ENCODE results near the gene KCNH8. TPM values are rescaled to one million over a fixed set of nuclear protein-coding genes. Genes with fewer than 3 reads are reported as not detected.

KCNH8 gene
- total and polyA plus RNA-seq, 9 donors: 0.08 to 0.37 (median 0.12) TPM

- H3K9me3 ChIP-seq (replicated peaks; ENCODE audit: control insufficient read depth, low read depth, low read length): no peaks in the 10 kb centered on the region
- no peaks in the 10 kb centered on the region for H3K36me3 ChIP-seq (ENCODE audit: control insufficient read depth, insufficient read depth, low read length)
- 0% methylated on average over 1 of the region's 2 CpGs for WGBS (ENCODE audit: insufficient coverage)
Observed at GRCh38 chr3:19348500-19348899, 200.2 kb downstream of the KCNH8 start.

GRCh38 chr3:19348941-19349564, 200.7 kb downstream of the KCNH8 start:
- no CpG with 5 or more reads among the region's 5 CpGs for WGBS (ENCODE audit: insufficient coverage)

More at GRCh38 chr3:19348500-19348899, 200.2 kb downstream of the KCNH8 start:
- Histone ChIP-seq H3K27me3 (ENCODE audit: control insufficient read depth, insufficient read depth, low read length) (no peaks in the 10 kb centered on the region), H3K4me1 (ENCODE audit: control insufficient read depth, insufficient read depth, low read length) (no peaks in the 10 kb centered on the region), H3K4me3 (ENCODE audit: low read length) (no peak overlapping the region), H3K27ac (ENCODE audit: low read length) (no peak overlapping the region)
- DNase-seq: no peak

GRCh38 chr3:19357947-19358346, 209.6 kb downstream of the KCNH8 start:
- no peaks in the 10 kb centered on the region for H3K27me3 ChIP-seq (ENCODE audit: control insufficient read depth, insufficient read depth, low read length)
- no peaks in the 10 kb centered on the region for H3K4me1 ChIP-seq (ENCODE audit: control insufficient read depth, insufficient read depth, low read length)
- H3K9me3 ChIP-seq (replicated peaks; ENCODE audit: control insufficient read depth, low read depth, low read length): no peaks in the 10 kb centered on the region
- no peaks in the 10 kb centered on the region for H3K36me3 ChIP-seq (ENCODE audit: control insufficient read depth, insufficient read depth, low read length)
- no peak overlapping the region for H3K27ac ChIP-seq (ENCODE audit: low read length)
- DNase-seq: no peak
- 83% methylated on average over 1 of the region's 1 CpG for WGBS (ENCODE audit: insufficient coverage)
- H3K4me3 ChIP-seq (ENCODE audit: low read length): no peak overlapping the region

More at GRCh38 chr3:19348941-19349564, 200.7 kb downstream of the KCNH8 start:
- H3K27ac ChIP-seq (ENCODE audit: low read length): no peak overlapping the region
- H3K36me3 ChIP-seq (ENCODE audit: control insufficient read depth, insufficient read depth, low read length): no peaks in the 10 kb centered on the region
- no peaks in the 10 kb centered on the region for H3K27me3 ChIP-seq (ENCODE audit: control insufficient read depth, insufficient read depth, low read length)
- H3K9me3 ChIP-seq (replicated peaks; ENCODE audit: control insufficient read depth, low read depth, low read length): no peaks in the 10 kb centered on the region
- peak; percentile 4 for DNase-seq
- H3K4me1 ChIP-seq (ENCODE audit: control insufficient read depth, insufficient read depth, low read length): no peaks in the 10 kb centered on the region
- no peak overlapping the region for H3K4me3 ChIP-seq (ENCODE audit: low read length)

GRCh38 chr3:19363071-19363470, 214.8 kb downstream of the KCNH8 start:
- WGBS (ENCODE audit: insufficient coverage): 100% methylated on average over 1 of the region's 1 CpG
- Histone ChIP-seq H3K27ac (ENCODE audit: low read length) (no peak overlapping the region), H3K4me3 (ENCODE audit: low read length) (no peak overlapping the region), H3K4me1 (ENCODE audit: control insufficient read depth, insufficient read depth, low read length) (no peaks in the 10 kb centered on the region), H3K9me3 (replicated peaks; ENCODE audit: control insufficient read depth, low read depth, low read length) (no peaks in the 10 kb centered on the region), H3K27me3 (ENCODE audit: control insufficient read depth, insufficient read depth, low read length) (no peaks in the 10 kb centered on the region), H3K36me3 (ENCODE audit: control insufficient read depth, insufficient read depth, low read length) (no peaks in the 10 kb centered on the region)
- no peak for DNase-seq

- Histone ChIP-seq H3K4me1 (ENCODE audit: control insufficient read depth, insufficient read depth, low read length) (no peaks in the 10 kb centered on the region), H3K27ac (ENCODE audit: low read length) (no peak overlapping the region), H3K36me3 (ENCODE audit: control insufficient read depth, insufficient read depth, low read length) (no peaks in the 10 kb centered on the region), H3K4me3 (ENCODE audit: low read length) (no peak overlapping the region), H3K9me3 (replicated peaks; ENCODE audit: control insufficient read depth, low read depth, low read length) (no peaks in the 10 kb centered on the region), H3K27me3 (ENCODE audit: control insufficient read depth, insufficient read depth, low read length) (no peaks in the 10 kb centered on the region)
- WGBS (ENCODE audit: insufficient coverage): no CpG with 5 or more reads among the region's 8 CpGs
- no peak for DNase-seq
Observed at GRCh38 chr3:19364148-19364547, 215.8 kb downstream of the KCNH8 start.

- Histone ChIP-seq H3K27me3 (ENCODE audit: control insufficient read depth, insufficient read depth, low read length) (no peaks in the 10 kb centered on the region), H3K4me1 (ENCODE audit: control insufficient read depth, insufficient read depth, low read length) (no peaks in the 10 kb centered on the region), H3K9me3 (replicated peaks; ENCODE audit: control insufficient read depth, low read depth, low read length) (no peaks in the 10 kb centered on the region), H3K4me3 (ENCODE audit: low read length) (no peak overlapping the region), H3K27ac (ENCODE audit: low read length) (no peak overlapping the region), H3K36me3 (ENCODE audit: control insufficient read depth, insufficient read depth, low read length) (no peaks in the 10 kb centered on the region)
- no peak for DNase-seq
- no CpG with 5 or more reads among the region's 6 CpGs for WGBS (ENCODE audit: insufficient coverage)
Observed at GRCh38 chr3:19365471-19365870, 217.2 kb downstream of the KCNH8 start.

- Histone ChIP-seq H3K27ac (ENCODE audit: low read length) (no peak overlapping the region), H3K9me3 (replicated peaks; ENCODE audit: control insufficient read depth, low read depth, low read length) (no peaks in the 10 kb centered on the region), H3K4me3 (ENCODE audit: low read length) (no peak overlapping the region), H3K36me3 (ENCODE audit: control insufficient read depth, insufficient read depth, low read length) (no peaks in the 10 kb centered on the region), H3K4me1 (ENCODE audit: control insufficient read depth, insufficient read depth, low read length) (no peaks in the 10 kb centered on the region), H3K27me3 (ENCODE audit: control insufficient read depth, insufficient read depth, low read length) (no peaks in the 10 kb centered on the region)
- no peak for DNase-seq
- no CpG with 5 or more reads among the region's 3 CpGs for WGBS (ENCODE audit: insufficient coverage)
Observed at GRCh38 chr3:19384868-19385267, 236.6 kb downstream of the KCNH8 start.

- Histone ChIP-seq H3K4me1 (ENCODE audit: control insufficient read depth, insufficient read depth, low read length) (no peaks in the 10 kb centered on the region), H3K27me3 (ENCODE audit: control insufficient read depth, insufficient read depth, low read length) (no peaks in the 10 kb centered on the region), H3K27ac (ENCODE audit: low read length) (no peak overlapping the region), H3K9me3 (replicated peaks; ENCODE audit: control insufficient read depth, low read depth, low read length) (no peaks in the 10 kb centered on the region), H3K36me3 (ENCODE audit: control insufficient read depth, insufficient read depth, low read length) (no peaks in the 10 kb centered on the region), H3K4me3 (ENCODE audit: low read length) (no peak overlapping the region)
- no peak for DNase-seq
- WGBS (ENCODE audit: insufficient coverage): no CpG with 5 or more reads among the region's 3 CpGs
Observed at GRCh38 chr3:19392150-19392549, 243.8 kb downstream of the KCNH8 start.

- Histone ChIP-seq H3K36me3 (ENCODE audit: control insufficient read depth, insufficient read depth, low read length) (no peaks in the 10 kb centered on the region), H3K27ac (ENCODE audit: low read length) (no peak overlapping the region), H3K9me3 (replicated peaks; ENCODE audit: control insufficient read depth, low read depth, low read length) (no peaks in the 10 kb centered on the region), H3K27me3 (ENCODE audit: control insufficient read depth, insufficient read depth, low read length) (no peaks in the 10 kb centered on the region), H3K4me3 (ENCODE audit: low read length) (no peak overlapping the region), H3K4me1 (ENCODE audit: control insufficient read depth, insufficient read depth, low read length) (no peaks in the 10 kb centered on the region)
- DNase-seq: no peak
- 100% methylated on average over 1 of the region's 8 CpGs for WGBS (ENCODE audit: insufficient coverage)
Observed at GRCh38 chr3:19394946-19395345, 246.6 kb downstream of the KCNH8 start.

- H3K27ac ChIP-seq (ENCODE audit: low read length): no peak overlapping the region
- WGBS (ENCODE audit: insufficient coverage): no CpG with 5 or more reads among the region's 2 CpGs
- H3K27me3 ChIP-seq (ENCODE audit: control insufficient read depth, insufficient read depth, low read length): no peaks in the 10 kb centered on the region
- H3K4me1 ChIP-seq (ENCODE audit: control insufficient read depth, insufficient read depth, low read length): no peaks in the 10 kb centered on the region
- no peak for DNase-seq
- H3K36me3 ChIP-seq (ENCODE audit: control insufficient read depth, insufficient read depth, low read length): no peaks in the 10 kb centered on the region
- no peak overlapping the region for H3K4me3 ChIP-seq (ENCODE audit: low read length)
- H3K9me3 ChIP-seq (replicated peaks; ENCODE audit: control insufficient read depth, low read depth, low read length): no peaks in the 10 kb centered on the region
Observed at GRCh38 chr3:19396726-19397125, 248.4 kb downstream of the KCNH8 start.

GRCh38 chr3:19399356-19399755, 251.0 kb downstream of the KCNH8 start:
- H3K4me1 ChIP-seq (ENCODE audit: control insufficient read depth, insufficient read depth, low read length): no peaks in the 10 kb centered on the region
- no peak overlapping the region for H3K27ac ChIP-seq (ENCODE audit: low read length)
- no peaks in the 10 kb centered on the region for H3K27me3 ChIP-seq (ENCODE audit: control insufficient read depth, insufficient read depth, low read length)
- no peaks in the 10 kb centered on the region for H3K9me3 ChIP-seq (replicated peaks; ENCODE audit: control insufficient read depth, low read depth, low read length)
- no peaks in the 10 kb centered on the region for H3K36me3 ChIP-seq (ENCODE audit: control insufficient read depth, insufficient read depth, low read length)
- H3K4me3 ChIP-seq (ENCODE audit: low read length): no peak overlapping the region
- DNase-seq: no peak
- no CpG with 5 or more reads among the region's 1 CpG for WGBS (ENCODE audit: insufficient coverage)
